NCI-H510A (cell line): ENCODE data around the gene CRIP2.

Experiments used
- DNase-seq: peaks from one replicate; lab custom pipeline; 2025; lab: John Stamatoyannopoulos, UW

Gene CRIP2

DNA sequence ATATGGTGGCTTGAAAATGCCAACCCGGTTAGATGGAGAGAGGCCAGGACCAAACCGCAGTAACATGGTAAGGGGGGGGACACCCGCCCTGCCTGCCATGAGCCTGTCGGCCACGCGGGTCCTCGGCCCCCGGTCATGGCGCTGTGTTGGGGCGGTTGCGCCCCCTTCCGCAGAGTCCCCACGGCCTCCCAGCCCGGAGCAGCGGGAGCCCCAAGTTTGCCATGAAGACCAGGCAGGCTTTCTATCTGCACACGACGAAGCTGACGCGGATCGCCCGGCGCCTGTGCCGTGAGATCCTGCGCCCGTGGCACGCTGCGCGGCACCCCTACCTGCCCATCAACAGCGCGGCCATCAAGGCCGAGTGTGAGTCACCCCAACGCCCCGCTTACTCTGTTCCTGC lies 10.1 kb upstream of the CRIP2 start:
- no peak for DNase-seq

DNA sequence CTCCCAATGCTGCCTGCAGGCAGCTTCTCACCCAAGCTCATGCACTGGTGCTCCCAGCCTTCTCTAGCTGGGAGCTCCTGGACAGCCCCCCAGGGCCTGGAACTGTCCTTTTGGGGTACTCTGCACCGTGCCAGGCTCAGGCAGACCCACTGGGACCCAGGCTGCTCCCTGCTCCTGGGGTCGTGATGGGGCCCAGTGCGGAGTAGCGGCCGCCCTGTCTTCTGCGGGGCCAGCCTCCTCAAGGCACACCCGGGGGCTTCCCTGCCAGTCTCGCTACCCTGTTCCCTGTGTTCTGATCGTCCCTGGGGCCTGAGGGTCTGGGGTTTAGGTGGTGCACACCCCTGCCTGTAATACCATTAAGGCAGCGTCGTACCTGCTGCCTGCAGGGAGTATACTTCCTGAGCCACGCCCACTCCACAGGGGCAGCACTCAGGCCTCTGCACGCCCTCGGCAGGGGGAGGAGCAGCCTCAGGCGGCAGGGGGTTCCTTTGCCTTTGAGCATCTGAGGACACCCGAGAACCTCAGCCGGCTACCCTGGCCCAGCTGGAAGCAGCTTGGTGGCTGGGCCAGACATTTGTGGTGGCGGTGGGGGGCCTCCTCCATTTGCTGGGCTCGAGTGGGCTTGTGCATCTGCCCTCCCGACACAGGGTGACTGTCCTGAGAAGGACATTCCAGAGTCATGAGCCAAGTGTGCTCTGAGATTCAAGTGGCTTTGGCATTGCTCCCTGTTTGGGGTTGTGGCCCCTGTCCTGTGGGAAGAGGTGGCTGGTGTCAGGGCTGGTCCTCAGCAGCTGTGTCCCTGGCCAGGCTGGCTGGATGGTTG lies 9.2 kb upstream of the CRIP2 start:
- no peak for DNase-seq

DNA sequence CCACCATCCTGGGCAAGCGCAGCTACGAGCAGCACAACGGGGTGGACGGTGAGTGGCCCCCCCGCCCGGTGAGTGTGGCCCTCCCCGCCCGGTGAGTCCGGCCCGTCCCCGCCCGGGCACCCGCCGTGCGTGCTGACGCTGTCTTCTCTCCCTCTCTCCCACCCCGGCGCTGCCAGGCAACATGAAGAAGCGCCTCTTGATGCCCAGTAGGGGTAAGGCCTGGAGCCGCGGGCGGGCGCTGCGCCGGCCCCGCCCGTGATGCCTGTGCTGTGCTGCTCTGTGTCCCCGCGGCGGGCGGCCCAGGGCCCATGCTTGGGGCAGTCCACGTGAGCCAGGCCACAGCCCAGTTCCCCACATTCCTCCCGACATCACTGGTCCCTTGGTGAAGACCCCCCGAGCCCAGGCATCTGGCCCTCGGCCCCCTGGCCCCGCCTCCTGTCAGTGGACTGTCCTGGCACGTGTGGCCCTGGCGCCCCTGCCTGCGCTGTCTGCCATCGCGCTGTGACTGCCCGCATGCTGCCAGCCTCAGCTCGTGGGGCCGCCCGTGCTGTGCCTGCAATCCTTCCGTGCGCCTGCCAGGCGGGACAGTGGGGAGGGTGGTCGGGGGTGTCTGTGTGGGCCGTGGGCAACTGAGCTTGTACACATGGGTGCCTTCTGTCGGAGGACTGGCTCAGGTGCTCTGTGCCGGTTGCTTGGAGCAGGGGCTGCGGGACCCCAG lies 7.9 kb upstream of the CRIP2 start:
- no peak for DNase-seq

DNA sequence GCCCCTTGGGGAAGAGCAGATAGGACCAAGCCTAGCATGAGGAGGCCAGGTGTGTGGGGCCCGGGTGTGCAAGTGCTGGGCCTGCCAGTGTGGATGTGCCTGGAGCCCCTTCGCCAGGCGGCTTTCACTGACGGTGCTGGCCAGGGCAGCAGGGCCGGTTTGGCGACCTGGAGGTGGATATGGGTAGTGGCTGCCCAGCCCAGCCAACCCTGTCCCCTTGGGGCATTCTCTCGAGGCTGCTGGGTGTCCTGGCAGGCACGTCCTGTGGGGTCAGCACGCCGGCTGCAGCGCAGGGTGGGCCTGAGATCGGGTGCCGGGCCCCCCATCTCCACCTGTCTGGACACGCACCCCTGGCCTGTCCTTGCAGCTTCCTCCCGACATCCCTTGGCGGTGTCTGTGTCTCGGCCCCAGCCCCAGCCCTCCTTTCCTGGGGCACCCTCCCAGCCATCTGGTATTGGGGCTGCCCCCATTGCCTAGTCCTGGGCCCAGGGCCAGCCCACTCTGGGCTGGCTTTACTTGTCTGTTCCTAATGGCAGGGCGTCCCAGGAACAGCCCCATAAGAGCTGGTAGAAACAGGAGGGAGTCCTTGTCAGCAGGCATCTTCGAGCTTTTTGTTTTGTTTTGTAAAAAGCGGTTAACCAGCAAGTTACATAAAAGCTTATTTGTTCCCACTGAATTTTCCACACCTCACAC lies 7.2 kb upstream of the CRIP2 start:
- DNase-seq, result no peak

DNA sequence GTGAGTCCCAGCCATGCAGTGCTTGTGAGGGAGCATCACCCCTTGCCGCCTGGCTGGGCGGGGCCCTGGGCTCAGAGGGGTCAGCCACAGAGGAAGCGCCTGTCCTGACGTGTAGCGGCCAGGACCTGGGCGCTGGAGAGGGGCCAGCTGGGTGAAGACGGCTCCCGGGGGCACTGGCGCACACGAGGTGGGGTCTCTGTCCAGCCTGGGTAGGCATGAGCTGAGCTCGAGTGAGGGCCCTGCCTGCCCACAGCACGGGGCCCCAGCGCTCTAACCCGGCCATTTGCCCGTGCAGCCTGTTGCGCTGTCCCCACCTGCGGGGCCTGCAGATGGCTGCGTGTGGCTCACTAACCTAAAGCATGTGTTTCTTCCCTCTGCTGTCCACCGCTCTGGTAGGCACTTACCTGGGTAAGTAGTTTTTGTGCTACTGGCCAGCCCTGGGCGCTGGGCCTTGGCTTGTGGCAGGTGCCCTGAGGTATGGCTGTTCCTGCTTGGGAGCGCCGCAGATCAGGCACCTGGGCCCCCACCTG lies 6.6 kb upstream of the CRIP2 start:
- no peak for DNase-seq

DNA sequence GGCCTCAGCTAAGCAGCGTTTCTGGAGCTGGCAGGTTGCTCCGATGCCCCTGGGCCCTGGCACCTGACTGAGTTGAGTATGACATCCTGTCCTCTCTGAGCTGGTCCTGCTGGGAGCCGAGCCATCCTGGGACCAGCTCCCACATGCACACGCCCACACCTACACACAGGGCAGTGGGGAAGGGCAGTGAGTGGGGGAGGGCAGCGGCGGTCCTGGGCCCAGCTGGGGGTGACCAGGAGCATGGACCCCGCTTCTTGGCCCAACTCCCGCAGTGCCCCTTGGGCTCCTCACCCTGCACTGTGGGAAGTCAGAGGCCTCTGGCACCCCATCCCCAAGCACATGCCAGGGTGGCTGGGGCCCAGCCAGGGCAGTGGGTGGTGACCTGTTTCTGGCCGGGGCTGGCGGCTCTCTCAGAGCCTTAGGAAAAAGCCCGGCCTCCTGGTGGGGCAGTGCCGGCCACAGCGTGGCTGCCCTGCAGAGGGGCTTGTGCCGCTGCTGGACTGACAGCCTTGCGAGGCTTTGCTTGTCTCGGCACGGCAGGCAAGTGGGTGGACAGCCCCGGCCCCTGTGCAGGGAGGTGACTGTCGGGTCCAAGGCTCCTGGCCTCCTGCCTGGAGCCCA lies 5.9 kb upstream of the CRIP2 start:
- DNase-seq, result no peak

DNA sequence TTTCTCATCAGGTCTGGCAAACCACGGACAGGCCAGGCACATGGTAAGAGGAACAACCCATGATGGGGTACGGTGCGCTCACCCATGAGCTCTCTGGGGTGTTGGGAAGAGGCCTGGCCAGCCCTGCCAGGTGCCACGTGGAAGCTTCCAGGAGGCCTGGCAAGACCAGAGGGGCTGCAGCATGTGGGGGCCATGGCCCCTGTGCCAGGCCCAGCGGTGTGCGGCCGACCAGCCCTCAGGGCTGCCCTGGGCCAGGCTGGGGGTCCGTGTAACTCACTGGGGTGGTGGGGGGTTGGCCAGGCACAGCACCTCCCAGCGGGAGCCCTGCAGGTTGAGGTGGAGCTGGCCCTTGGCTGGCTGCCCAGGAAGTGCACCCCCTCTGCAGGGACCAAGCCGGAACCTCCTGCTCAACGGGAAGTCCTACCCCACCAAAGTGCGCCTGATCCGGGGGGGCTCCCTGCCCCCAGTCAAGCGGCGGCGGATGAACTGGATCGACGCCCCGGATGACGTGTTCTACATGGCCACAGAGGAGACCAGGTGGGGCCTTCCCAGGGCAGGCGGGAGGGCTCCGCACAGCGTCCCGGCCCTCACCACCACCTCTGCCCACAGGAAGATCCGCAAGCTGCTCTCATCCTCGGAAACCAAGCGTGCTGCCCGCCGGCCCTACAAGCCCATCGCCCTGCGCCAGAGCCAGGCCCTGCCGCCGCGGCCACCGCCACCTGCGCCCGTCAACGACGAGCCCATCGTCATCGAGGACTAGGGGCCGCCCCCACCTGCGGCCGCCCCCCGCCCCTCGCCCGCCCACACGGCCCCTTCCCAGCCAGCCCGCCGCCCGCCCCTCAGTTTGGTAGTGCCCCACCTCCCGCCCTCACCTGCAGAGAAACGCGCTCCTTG lies 4.9 kb upstream of the CRIP2 start:
- DNase-seq, result no peak

DNA sequence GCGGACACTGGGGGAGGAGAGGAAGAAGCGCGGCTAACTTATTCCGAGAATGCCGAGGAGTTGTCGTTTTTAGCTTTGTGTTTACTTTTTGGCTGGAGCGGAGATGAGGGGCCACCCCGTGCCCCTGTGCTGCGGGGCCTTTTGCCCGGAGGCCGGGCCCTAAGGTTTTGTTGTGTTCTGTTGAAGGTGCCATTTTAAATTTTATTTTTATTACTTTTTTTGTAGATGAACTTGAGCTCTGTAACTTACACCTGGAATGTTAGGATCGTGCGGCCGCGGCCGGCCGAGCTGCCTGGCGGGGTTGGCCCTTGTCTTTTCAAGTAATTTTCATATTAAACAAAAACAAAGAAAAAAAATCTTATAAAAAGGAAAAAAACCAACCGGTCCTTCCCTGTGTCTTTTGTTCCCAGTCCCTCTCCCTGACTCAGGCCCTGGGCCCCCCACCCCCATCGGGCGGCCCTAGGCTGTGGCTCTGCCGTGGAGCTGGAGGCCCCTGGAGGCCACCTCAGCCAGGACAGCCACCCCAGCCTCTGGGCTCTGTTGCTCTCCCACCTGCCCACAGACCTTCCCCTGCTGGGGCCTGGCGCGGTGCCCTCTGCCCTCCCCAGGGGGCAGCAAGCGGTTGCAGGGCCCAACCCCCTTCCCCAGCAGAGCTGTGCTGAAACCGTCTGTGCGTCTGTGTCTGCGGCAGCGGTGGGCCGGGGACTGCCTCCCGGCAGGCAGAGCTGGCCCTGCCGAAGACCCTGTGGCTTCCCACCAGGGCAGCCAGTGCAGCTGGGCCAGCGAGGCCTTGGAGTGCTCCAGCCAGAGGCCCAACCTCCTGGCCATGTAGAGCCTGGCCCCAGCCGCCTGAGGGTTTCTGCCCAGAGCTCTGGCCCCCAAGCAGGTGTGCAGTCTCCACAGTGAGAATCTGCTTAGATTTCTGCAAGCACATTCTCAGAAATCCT lies 4.0 kb upstream of the CRIP2 start:
- DNase-seq, result no peak

DNA sequence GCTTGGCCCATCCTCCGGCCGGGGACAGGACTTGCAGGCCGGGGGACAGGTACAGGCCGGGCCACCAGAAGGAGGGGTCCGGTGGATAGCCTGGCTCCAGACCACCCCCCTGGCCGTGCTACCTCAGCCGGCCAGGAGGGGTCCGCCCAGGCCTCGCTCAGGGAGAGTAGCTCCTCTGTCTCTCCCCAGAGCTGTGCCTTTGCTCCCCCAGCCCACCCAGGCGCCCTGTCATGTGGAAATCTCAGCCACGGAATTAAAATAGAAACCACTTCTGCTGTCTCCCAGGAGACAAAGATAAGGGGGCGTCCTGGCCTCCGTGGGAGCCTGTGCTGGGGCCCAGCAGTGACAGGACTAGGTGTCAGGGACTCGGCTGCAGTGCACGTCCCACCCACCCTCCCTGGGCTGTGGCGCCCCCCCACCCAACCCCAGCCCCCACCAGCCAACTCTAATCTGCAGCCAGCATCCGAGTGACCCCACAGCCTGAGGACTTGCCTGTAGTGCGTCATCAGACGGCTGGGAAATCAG lies 3.3 kb upstream of the CRIP2 start:
- DNase-seq, result no peak

DNA sequence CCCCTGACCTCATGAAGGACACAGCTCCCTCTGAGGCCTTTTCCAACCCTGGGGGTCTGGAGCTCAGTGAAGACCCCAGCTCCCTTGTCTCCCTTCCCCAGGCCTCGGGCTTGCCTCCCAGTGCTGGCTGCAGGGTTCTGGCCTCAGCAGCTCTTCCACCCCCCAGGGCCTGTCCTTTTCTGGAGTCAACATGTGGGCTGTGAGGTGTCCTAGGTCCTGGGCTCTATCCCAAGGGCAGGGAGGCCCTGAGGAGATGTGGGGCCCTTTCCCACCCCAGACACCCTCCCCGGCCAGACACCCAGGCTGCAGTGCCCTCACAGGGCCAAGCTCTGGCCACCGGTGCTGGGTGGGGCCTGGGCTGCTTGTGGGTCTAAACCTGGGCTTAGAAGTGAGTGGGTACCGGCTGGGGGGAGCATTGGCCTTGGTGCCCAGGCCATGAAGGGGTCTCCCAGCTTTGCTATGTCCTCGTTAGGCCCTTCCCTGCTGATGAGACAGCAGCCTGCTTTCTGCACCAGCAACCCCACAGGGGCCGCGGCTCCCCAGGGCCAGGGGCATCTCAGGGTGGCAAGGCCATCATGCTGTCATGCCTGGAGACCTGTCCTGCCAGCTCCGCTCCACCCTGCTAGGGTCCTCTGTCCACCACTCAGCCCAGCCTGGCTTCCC lies 2.7 kb upstream of the CRIP2 start:
- no peak for DNase-seq

DNA sequence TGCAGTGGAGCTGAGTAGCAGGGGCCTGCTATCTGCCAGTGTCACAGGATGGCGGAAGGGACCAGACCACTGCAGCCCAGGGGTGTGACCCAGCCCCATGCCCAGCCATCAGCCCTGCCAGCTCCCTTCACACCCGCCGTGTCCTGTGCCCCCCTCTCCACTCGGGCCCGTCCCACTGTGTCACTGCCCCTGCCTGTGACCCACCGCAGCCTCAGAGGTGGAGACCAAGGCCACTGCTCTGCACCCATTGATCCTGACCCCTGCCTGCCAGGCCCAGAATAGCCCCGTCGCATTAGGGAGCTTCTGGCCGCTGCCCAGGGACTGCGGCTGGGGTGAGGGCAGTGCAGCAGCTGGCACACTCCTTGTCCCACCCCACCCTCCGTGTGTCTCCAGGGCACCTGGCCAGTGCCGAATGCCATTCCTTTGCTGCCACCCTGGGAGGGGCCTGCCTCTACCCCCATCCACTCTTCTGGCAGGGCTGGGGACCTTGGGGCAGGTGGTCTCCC lies 2.1 kb upstream of the CRIP2 start:
- DNase-seq, result no peak

DNA sequence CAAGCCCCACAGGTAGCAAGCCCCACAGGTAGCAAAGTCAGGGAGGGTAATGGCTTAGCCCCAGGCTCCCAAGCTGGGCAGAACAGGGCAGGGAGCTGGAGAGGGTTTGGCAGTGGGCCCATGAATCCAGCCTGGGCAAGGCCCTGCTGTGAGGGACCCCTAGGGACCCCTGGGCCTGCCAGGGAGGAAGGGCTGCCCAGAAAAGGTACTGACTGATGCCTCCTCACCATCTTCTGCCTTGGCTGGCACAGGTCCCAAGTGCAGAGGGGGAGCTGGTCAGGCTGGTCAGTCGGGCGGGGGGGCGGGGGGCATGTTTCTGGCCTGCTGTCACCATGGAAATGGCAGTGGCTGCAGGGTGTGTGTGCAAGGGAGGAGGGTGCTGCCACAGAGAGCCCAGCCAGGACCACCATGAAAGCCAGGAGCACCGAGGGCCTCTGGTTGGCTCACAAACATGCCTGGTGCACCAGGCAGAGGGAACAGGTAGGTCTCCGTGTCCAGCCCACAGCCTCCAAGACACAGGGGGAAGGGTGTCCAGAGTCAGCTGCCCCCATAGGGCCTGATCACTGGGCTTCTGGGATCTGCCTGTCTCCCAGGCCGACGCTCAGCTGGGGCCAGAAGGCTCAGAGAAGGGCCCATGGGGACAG lies 1.5 kb upstream of the CRIP2 start:
- DNase-seq, result no peak

DNA sequence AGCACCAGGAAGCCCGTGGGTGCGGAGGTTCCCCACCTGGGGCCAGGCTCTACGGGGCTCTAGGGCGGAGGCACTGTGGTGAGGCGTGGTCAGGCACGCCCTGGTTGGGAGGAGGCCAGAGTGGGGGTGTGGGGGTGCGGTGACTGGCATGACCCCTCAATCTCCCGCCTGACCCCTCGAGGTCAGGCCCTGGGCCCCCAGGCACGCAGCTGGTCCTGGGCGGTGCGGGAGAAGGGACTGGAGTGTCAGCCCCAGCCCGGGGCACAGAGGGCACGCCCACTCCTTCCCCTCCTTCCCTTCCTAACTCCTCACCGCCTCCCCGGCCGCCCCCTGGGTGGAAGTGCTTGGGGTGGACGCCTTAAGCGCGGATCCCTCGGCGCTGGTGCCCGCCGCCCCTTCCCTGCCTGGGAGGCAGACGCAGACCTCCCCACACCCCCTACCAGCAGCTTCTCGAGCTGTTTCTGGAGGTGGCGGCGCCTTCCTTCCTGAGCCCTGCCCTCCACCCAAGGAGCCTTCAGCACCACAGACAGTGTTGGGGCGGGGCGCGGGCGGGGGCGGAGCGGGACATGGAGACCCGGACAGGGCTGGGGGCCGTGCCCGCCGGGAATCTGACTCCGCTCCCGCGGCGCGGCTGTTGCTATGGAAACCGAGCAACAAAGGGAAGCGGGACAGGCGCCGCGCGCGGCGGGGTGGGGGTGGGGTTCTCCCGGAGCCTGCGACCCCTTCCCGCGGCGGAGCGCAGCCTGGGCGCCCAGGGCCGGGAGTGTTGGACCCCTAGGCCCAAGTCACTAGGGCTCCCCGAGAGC lies 741 bp upstream of the CRIP2 start:
- DNase-seq, result peak; percentile 82

DNA sequence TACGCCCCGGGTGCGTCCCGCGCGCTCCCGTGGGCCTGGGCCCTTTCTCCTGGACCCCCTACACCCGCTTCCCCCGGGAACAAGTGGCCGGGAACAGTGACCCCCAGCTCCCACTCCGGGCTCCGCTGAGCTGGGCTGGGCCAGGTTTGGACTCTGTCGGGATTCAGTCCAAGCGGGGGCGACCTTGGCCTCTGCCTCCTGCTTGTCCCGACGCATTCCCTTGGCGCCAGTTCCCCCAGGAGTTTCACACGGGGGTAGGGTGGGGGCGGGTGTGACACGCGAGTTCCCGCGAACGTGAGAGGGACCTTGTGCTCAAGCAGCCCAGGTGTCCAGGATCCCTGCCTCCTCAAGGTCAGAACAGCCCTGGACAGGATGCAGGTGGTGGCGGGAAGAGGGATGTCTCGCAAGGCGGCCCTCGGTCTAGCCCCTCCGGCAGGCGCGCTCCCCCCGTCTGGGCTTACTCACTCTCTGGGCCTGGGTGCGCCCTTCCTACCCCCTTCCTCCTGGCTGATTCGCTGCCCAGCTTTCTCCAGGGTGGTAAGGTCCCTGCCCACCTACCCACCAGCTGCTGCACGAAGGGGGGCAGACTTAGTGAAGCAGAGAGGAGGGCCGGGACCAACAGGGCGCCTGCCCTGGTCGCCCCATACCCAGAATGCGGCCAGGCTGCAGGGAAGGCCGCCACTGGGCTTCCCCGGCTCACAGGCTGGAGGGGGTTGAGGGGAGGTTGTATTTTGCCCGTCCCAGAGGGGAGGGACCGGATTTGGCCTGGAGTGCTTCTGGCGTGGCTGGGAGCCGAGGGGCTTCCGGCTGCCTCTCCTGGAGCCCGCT lies 862 bp downstream of the CRIP2 start:
- no peak for DNase-seq

DNA sequence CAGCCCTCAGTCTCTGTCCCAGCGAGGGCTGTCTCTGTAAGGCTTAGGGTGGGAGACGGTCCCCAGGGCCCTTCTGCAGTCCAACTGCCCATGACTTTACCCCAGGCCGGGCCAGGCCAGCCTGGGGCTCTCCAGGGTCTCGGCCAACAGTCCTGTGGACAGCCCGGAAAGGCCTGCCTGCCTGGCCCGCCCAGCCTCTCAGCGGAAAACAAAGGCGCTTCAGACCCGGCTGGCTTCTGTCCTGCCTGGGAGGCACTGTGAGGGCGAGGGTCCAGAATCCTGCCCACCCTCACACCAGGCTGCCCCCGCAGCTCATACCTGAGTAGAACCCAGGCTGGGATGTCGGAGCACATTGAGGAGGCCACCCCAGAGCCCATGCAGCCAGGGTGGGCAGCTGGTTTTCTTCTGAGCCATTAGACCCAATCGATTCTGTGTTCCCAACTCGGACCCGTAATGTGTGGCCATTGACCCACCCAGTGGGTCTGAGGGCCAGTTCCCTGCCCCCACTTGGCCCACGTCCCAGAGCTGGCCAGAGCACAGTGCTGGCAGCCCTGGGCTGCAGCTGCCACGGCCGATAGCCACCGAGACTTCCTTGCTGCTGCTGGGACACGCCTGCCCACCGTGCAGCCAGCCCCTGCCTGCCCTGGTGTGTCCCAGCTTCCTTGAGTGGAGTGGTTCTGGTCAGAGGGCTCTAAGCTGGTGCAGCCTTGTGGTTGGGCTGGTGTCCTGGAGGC lies 1.6 kb downstream of the CRIP2 start:
- no peak for DNase-seq
